IPS-20b (cell line): ENCODE results near the gene ARHGAP42.
"Not testable (repeated sequence)": the region's sequence is repeated elsewhere in the genome, so short reads cannot be mapped to it uniquely, and the experiment has no call there.

Experiments used
- H3K27ac ChIP-seq: one replicate; pipeline ENCODE4 v1.5.1; 2013; ENCODE audit warnings: low read length
- H3K27me3 ChIP-seq: 2 replicates; pipeline ENCODE4 v1.6.1; 2013; ENCODE audit warnings: mild to moderate bottlenecking, low read length, inconsistent platforms; ENCODE audit not compliant: insufficient read depth
- H3K36me3 ChIP-seq: 2 replicates; pipeline ENCODE4 v1.6.1; 2013; ENCODE audit warnings: low read depth, mild to moderate bottlenecking, inconsistent platforms, low read length, moderate library complexity; ENCODE audit not compliant: insufficient read depth
- H3K4me1 ChIP-seq: 2 replicates; pipeline ENCODE4 v1.6.1; 2013; ENCODE audit warnings: mild to moderate bottlenecking, control low read depth, inconsistent platforms, low read length, moderate library complexity; ENCODE audit not compliant: insufficient read depth
- H3K4me3 ChIP-seq: 2 replicates; pipeline ENCODE4 v1.5.1; 2013; ENCODE audit warnings: mild to moderate bottlenecking, low read length, inconsistent platforms
- H3K9ac ChIP-seq: 2 replicates; pipeline ENCODE4 v1.6.1; 2013; ENCODE audit warnings: low read depth, mild to moderate bottlenecking, inconsistent platforms, low read length, moderate library complexity
- H3K9me3 ChIP-seq: 2 replicates; pipeline ENCODE4 v1.6.1; 2013; ENCODE audit warnings: mild to moderate bottlenecking, low read depth, low read length, inconsistent platforms; ENCODE audit not compliant: insufficient read depth

Gene ARHGAP42

GRCh38 chr11:100748153-100748552 is 61.1 kb downstream of the ARHGAP42 start:
- H3K9ac ChIP-seq, result 0 out of 2 replicates have a peak overlapping the region, but pooled peaks have one; percentile 8
- no peaks in the 10 kb centered on the region for H3K27me3 ChIP-seq
- H3K4me3 ChIP-seq, result no peak overlapping the region
- no peaks in the 10 kb centered on the region for H3K9me3 ChIP-seq
- no peaks in the 10 kb centered on the region; the same call in 1 of the 2 replicates for H3K36me3 ChIP-seq
- no peak overlapping the region for H3K27ac ChIP-seq
- H3K4me1 ChIP-seq, result peaks cover 33% of the 10 kb centered on the region

- H3K4me3 ChIP-seq, H3K36me3 ChIP-seq, H3K27me3 ChIP-seq, H3K27ac ChIP-seq, H3K9ac ChIP-seq, H3K9me3 ChIP-seq: not testable (repeated sequence)
- H3K4me1 ChIP-seq, result peaks cover 40% of the 10 kb centered on the region
These were observed 62.9 kb downstream of the ARHGAP42 start for GRCh38 chr11:100749887-100750565.

GRCh38 chr11:100750566-100750891 is 63.4 kb downstream of the ARHGAP42 start:
- not testable (repeated sequence) for H3K27me3 ChIP-seq, H3K36me3 ChIP-seq, H3K9me3 ChIP-seq, H3K9ac ChIP-seq, H3K27ac ChIP-seq, H3K4me3 ChIP-seq
- peaks cover 40% of the 10 kb centered on the region for H3K4me1 ChIP-seq

- Histone ChIP-seq H3K4me3 (no peak overlapping the region), H3K4me1 (peaks cover 31% of the 10 kb centered on the region), H3K9me3 (no peaks in the 10 kb centered on the region), H3K27ac (no peak overlapping the region), H3K36me3 (no peaks in the 10 kb centered on the region; the same call in 1 of the 2 replicates), H3K9ac (0 out of 2 replicates have a peak overlapping the region, but pooled peaks have one; percentile 9), H3K27me3 (no peaks in the 10 kb centered on the region)
These were observed 65.5 kb downstream of the ARHGAP42 start for GRCh38 chr11:100752371-100753171.

- no peaks in the 10 kb centered on the region for H3K27me3 ChIP-seq
- no peaks in the 10 kb centered on the region for H3K9me3 ChIP-seq
- peak overlapping the region; percentile 9; the same call in 1 of the 2 replicates for H3K9ac ChIP-seq
- peaks cover 25% of the 10 kb centered on the region for H3K4me1 ChIP-seq
- H3K27ac ChIP-seq, result no peak overlapping the region
- H3K4me3 ChIP-seq, result no peak overlapping the region
- H3K36me3 ChIP-seq, result no peaks in the 10 kb centered on the region; the same call in 1 of the 2 replicates
These were observed 66.1 kb downstream of the ARHGAP42 start for GRCh38 chr11:100753172-100753543.

GRCh38 chr11:100753571-100753970 is 66.5 kb downstream of the ARHGAP42 start:
- Histone ChIP-seq H3K4me1 (peaks cover 24% of the 10 kb centered on the region), H3K9ac (peak overlapping the region; percentile 9; the same call in 1 of the 2 replicates)

GRCh38 chr11:100756559-100756958 is 69.5 kb downstream of the ARHGAP42 start:
- no peak overlapping the region for H3K9ac ChIP-seq

More at GRCh38 chr11:100753571-100753970, 66.5 kb downstream of the ARHGAP42 start:
- H3K4me3 ChIP-seq, result no peak overlapping the region
- no peaks in the 10 kb centered on the region for H3K9me3 ChIP-seq
- H3K36me3 ChIP-seq, result no peaks in the 10 kb centered on the region; the same call in 1 of the 2 replicates
- H3K27me3 ChIP-seq, result no peaks in the 10 kb centered on the region
- no peak overlapping the region for H3K27ac ChIP-seq

GRCh38 chr11:100757646-100758045 is 70.6 kb downstream of the ARHGAP42 start:
- no peak overlapping the region for H3K4me3 ChIP-seq
- no peaks in the 10 kb centered on the region for H3K27me3 ChIP-seq
- peaks cover 19% of the 10 kb centered on the region for H3K4me1 ChIP-seq
- H3K27ac ChIP-seq, result no peak overlapping the region
- H3K9me3 ChIP-seq, result no peaks in the 10 kb centered on the region
- no peaks in the 10 kb centered on the region for H3K36me3 ChIP-seq
- no peak overlapping the region for H3K9ac ChIP-seq

More at GRCh38 chr11:100756559-100756958, 69.5 kb downstream of the ARHGAP42 start:
- H3K27me3 ChIP-seq, result no peaks in the 10 kb centered on the region
- H3K27ac ChIP-seq, result no peak overlapping the region
- peaks cover 24% of the 10 kb centered on the region for H3K4me1 ChIP-seq
- no peaks in the 10 kb centered on the region for H3K9me3 ChIP-seq
- no peaks in the 10 kb centered on the region for H3K36me3 ChIP-seq
- H3K4me3 ChIP-seq, result no peak overlapping the region

DNA sequence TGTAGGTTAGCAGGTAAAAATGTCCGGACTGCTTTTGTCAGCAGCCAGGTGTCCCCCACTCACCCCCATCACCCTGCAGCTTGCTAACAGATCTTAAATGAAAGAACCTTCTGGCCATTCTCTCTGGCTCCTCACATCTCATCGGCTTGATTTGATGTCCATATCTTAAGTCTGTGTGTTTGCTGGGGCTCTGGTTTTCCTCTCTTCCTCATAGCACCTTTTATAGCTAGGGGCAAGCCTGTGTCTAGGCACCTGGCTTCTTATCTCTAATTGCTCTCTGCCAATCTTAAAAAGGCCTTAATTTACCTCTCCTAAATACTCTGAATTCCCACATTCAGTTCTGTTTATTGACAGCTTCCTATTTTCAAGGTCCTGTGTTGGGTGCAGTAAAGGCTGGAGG is 72.0 kb downstream of the ARHGAP42 start:
- no peak overlapping the region for H3K4me3 ChIP-seq
- H3K9ac ChIP-seq, result no peak overlapping the region
- H3K9me3 ChIP-seq, result no peaks in the 10 kb centered on the region
- H3K27ac ChIP-seq, result no peak overlapping the region
- H3K27me3 ChIP-seq, result no peaks in the 10 kb centered on the region
- H3K4me1 ChIP-seq, result peaks cover 4% of the 10 kb centered on the region
- H3K36me3 ChIP-seq, result no peaks in the 10 kb centered on the region

GRCh38 chr11:100759856-100760255 is 72.8 kb downstream of the ARHGAP42 start:
- Histone ChIP-seq H3K27me3 (no peaks in the 10 kb centered on the region), H3K27ac (no peak overlapping the region), H3K4me3 (no peak overlapping the region), H3K4me1 (peaks cover 7% of the 10 kb centered on the region), H3K36me3 (no peaks in the 10 kb centered on the region), H3K9ac (no peak overlapping the region), H3K9me3 (no peaks in the 10 kb centered on the region)

GRCh38 chr11:100760744-100761143 is 73.7 kb downstream of the ARHGAP42 start:
- Histone ChIP-seq H3K4me3 (no peak overlapping the region), H3K27me3 (no peaks in the 10 kb centered on the region), H3K27ac (no peak overlapping the region), H3K4me1 (peaks cover 6% of the 10 kb centered on the region; the same call in 1 of the 2 replicates), H3K36me3 (no peaks in the 10 kb centered on the region), H3K9me3 (no peaks in the 10 kb centered on the region), H3K9ac (no peak overlapping the region)

- H3K27me3 ChIP-seq, result no peaks in the 10 kb centered on the region
These were observed 74.8 kb downstream of the ARHGAP42 start for GRCh38 chr11:100761841-100762240.

More at GRCh38 chr11:100761841-100762240, 74.8 kb downstream of the ARHGAP42 start:
- Histone ChIP-seq H3K9me3 (no peaks in the 10 kb centered on the region), H3K36me3 (no peaks in the 10 kb centered on the region), H3K4me3 (no peak overlapping the region), H3K9ac (no peak overlapping the region), H3K27ac (no peak overlapping the region), H3K4me1 (peaks cover 6% of the 10 kb centered on the region; the same call in 1 of the 2 replicates)
